ENCODE measurements around the gene SAXO2.
"Not testable (repeated sequence)": the region's sequence is repeated elsewhere in the genome, so short reads cannot be mapped to it uniquely, and the experiment has no call there.

DNA sequence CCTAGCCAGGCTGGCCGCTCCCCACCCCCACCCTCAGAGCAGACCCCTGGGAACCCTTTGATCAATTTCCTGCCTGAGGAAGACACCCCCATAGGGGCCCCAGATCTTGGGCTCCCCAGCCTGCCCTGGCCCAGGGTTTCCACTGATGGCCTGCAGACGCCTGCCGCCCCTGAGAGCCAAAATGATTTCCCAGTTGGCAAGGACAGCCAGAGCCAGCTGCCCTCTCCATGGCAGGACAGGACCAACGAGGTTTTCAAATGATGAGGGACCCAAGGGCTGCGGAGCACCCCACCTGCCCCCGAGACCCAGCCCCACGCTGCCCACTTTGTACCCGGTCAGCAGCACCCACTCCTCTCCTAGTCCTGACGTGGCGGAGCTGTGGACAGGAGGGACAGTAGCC, 64.8 kb downstream of the SAXO2 start:
- TF ChIP-seq POLR2AphosphoS5 (IDR thresholded peaks at IDR 0.05; ENCODE audit: low read depth); CTCF (conservative IDR thresholded peaks at IDR 0.05; ENCODE audit: low read depth in 2 of 2): not testable (repeated sequence)

Data from GM23338 (cell line).